Myocyte (in vitro differentiated cells): ENCODE data around the gene SPATA33. TPM values are rescaled to one million over a fixed set of nuclear protein-coding genes. Genes with fewer than 3 reads are reported as not detected.
"Not testable (repeated sequence)": the region's sequence is repeated elsewhere in the genome, so short reads cannot be mapped to it uniquely, and the experiment has no call there.

Source experiments
- DNase-seq: peaks from one replicate; pipeline ENCODE4 v3.0.0-alpha.2; 2012; ENCODE audit warnings: low read depth
- total RNA-seq: library from RNA; depleted of rRNA; stranded (reverse); fragments of >200 nt; gene quantifications from 2 replicates; pipeline ENCODE4 v1.2.3, GENCODE V29; 2014

The SPATA33 gene
- total RNA-seq, 1 donor from 2014 or later = 4.1 TPM

DNA sequence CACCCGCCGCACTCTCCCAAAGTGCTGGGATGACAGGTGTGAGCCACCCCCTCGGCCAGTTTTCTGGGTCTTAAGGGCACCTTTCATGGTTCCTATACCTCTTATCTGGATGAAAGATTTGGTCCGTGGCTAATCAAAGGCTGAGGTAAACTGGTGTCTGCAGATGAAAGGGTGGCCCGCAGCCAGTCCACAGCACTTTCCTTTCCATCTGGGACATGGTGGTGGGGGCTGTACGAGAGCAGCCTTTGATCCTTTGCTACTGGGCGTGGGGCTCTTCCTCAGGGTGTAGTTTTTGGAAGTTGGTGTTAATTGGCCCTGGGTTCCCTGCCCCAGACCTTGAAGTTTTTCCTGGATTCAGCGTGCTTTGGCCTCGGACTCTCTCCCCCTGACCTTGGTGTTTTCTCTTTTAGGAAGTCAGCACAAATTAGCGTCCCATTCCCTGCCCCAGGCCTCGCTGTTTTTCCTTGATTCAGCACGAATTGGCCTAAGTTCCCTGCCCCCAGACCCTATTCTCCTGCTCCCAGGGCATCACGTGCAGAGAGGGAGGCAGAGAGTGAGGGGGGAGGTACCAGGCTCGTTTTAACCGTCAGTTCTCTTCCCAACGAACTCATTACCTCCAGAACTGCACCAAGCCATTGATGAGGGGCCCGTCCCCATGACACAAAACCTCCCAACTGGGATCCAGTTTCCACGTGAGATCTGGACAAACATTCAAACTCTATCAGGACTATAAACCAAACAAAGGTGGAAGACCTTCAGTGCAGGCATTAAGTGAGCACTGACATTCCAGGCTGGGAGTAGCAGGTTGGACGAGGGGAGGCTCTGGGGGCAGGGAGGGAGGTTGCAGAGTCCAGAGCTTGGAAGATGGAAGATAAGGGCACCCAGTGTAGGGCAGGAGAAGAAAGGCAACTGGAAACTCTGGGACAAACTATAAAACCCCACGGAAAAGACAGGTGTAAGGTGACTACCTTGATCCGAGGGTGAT, 32.6 kb upstream of the SPATA33 start:
- DNase-seq = no peak

DNA sequence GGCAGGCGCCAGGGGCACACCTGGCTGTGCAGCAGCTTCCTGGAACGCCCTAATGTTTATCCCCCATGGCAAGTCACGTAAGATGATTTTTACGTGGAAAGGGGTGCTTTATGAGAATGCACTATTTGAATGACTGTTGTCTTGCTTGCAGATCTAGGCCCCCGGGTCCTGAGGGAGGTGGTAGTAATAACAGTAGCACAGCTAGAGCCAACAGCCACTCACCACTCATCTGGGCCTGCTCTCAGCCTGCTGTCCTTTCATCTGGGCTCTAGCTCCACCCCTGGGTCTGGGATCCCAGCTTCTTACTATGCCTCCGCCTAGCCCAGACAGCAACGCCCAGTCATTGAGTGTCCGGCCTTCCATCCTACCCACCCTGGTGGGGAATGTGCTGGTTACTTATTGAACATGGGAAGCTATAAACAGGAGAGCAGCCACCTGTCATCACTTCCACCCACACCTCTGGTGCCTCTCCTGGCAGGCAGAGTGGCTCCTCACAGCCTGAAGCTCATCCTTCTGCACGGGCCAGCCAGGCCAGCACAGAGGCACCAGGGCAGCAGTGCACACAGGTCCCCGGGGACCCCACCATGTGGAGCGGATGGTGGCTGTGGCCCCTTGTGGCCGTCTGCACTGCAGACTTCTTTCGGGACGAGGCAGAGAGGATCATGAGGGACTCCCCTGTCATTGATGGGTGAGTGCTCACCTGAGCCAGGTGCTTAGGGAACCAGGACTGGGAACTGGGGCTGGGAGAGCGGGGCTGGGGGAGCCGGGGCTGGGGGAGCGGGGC, 27.6 kb upstream of the SPATA33 start:
- no peak for DNase-seq

DNA sequence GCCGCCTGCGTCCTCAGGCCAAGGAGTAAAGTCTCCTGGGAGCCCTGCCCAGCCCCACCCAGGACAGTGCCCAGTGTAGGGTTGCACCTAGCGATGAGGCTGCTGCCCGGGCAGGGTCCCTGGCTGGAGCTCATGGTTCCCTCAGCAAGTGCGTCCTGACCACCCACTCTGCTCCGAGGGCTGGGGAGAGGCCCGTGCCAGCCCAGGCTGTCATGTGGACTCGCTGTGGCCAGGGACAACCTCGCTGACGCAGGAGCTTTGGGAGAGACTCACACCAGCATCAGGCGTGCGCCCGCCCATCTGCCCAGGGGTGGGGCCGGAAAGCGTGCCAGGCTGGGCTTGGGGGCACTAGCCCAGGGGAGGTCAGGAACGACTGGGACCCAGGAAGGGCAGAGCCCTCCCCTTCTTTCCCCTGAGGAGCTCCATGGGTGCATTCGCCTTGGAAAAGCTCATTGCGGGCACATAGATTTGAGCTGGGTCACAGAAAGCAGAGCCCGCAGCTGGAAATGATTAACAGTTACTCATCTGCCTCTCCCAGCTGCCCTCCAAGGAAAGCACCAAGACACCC, 24.5 kb upstream of the SPATA33 start:
- DNase-seq = peak; percentile 69

DNA sequence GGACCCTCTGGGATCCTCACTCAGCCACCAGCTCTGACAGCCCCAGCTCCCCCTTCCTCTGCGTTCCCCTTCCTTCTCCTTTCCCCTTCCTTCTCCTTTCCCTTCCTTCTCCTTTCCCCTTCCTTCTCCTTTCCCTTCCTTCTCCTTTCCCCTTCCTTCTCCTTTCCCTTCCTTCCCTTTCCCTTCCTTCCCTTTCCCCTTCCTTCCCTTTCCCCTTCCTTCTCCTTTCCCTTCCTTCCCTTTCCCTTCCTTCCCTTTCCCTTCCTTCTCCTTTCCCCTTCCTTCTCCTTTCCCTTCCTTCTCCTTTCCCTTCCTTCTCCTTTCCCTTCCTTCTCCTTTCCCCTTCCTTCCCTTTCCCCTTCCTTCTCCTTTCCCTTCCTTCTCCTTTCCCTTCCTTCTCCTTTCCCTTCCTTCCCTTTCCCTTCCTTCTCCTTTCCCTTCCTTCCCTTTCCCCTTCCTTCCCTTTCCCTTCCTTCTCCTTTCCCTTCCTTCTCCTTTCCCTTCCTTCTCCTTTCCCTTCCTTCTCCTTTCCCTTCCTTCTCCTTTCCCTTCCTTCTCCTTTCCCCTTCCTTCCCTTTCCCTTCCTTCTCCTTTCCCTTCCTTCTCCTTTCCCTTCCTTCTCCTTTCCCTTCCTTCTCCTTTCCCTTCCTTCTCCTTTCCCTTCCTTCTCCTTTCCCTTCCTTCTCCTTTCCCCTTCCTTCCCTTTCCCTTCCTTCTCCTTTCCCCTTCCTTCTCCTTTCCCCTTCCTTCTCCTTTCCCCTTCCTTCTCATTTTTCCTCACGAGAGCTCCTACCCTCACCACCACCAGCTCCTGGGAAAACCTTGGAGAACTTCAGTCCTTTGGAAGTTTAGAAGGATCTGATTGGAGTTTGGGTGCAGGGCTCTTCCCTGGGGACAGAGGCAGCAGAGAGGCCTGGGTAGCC, 22.9 kb upstream of the SPATA33 start:
- DNase-seq = not testable (repeated sequence)

DNA sequence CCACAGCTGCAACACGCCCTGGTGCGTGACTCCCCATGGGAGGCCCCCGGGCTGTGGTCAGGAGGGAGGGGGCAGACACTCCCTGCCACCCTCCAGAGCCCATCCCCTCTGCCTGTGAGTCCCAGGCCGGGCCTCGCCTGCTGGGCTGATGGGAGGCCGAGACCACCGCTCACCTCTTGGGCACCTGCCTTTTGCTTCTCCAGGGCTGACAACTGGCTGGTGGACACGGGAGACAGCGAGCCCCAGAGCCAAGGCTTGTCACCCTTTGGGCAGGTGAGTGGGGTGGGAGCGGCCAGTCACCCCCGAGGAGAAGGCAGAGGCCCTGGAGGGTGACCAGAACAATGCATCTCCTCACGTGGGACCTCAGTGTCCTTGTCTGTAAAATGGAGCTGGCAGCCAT, 21.0 kb upstream of the SPATA33 start:
- DNase-seq = no peak

DNA sequence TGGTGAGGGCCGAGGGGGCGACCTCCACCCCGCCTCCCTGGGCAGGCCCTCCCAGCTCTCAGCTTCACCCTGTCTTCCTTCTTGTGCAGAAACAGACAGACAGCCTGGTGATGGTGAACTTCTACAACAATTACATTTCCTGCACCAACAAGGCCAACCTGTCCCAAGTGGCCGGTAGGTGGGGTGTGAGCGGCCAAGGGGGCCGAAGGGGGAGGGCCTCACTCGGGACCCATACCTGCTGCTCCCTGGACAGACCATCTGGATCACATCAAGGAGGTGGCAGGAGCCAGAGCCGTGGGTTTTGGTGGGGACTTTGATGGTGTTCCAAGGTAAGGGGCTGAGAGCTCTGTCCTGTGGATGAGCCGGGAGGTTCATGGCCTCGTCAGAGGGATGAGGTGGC, 20.3 kb upstream of the SPATA33 start:
- no peak for DNase-seq

DNA sequence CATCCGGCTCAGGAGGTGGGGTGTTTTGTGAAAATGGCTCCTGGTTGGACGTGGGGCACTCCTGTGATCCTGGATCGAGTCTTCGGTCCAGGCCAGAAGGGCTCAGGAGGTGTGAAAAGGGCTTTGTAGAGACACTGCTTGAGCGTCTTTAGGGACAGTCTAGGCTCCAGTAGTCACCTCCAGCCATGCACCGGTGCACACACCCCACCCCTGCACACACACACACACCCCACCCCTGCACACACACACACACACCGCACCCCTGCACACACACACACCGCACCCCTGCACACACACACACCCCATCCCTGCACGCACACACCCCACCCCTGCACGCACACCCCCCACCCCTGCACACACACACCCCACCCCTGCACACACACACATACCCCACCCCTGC, 19.2 kb upstream of the SPATA33 start:
- DNase-seq = no peak

DNA sequence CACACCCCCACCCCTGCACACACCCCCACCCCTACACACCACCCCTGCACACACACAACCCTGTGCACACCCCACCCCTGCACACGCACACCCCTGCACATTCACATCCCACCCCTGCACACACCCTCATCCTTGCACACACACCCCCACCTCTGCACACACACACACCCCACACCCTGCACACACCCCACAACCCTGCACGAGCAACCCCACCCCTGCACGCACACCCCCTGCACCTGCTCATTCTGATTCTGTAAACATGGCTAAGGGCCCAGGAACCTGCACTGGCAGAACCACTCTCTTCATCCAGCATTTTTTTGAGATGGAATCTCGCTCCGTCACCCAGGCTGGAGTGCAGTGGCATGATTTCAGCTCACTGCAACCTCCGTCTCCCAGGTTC, 18.3 kb upstream of the SPATA33 start:
- no peak for DNase-seq

DNA sequence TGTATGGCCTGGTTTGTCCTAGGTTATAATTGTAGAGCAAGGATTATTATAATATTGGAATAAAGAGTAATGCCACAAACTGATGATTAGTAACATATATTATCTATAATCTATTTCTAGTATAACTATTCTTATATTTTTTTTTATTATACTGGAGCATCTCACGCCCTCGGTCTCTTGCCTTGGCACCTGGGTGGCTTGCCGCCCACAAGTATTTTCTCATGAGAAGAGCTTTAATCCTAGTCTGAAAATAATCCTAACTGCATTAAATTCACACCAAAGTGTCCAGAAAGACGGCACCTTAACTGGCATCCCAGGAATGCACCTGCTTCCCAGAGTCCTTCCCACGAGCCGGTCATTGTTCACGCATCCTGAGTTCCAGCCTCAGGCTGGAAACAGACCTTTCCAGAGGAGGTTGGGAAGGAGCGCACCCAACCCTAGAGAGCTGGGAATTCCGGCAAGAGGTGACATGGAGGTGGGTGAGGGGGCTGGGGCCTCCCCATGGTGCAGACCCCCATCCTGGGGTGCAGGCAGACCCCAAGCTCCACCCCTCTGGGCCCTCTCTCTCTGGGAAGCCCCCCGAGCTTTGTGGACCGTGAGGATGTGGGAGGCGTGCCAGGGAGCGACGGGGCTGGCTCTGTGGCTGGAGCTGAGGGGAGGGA, 16.0 kb upstream of the SPATA33 start:
- no peak for DNase-seq

DNA sequence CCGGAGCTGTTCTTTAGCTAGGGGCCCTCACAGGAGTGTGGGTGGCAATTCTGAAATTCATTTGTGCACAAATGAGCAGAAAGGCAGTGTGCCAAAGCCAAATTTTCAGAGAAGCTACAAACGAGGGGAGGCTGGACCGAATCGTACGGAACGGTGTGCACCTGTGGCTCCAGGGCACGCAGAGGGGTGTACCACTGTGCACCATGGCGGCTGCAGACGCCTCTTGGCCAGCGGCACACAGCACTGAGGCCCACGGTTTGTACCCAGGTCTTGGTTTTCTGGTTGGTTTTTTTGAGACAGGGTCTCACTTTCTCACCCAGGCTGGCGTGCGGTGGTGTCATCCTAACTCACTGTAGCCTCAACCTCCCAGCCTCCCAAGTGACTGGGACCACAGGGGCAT, 15.1 kb upstream of the SPATA33 start:
- no peak for DNase-seq

DNA sequence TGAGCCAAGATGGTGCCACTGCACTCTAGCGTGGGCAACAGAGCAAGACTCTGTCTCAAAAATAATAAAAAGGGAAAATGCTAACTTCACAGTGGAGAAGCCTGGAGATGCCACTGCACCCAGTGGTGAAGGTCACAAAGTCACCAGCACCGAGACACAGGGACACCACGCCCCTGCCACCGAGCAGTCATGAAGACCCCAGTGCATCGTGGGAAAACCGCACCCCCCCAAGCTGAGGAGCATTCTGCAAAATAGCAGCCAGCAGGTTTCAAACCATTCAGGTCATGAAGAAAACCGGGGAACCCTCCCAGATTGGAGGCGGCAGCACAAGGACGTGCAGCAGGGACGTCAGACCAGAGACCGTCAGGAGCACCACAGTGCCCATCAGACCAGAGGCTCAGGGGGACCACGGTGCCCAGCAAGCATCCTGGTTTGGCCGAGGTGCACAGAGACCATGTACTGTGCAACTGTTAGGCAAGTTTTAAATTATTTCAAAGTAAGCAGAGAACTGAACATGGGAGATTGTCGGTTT, 13.8 kb upstream of the SPATA33 start:
- no peak for DNase-seq

DNA sequence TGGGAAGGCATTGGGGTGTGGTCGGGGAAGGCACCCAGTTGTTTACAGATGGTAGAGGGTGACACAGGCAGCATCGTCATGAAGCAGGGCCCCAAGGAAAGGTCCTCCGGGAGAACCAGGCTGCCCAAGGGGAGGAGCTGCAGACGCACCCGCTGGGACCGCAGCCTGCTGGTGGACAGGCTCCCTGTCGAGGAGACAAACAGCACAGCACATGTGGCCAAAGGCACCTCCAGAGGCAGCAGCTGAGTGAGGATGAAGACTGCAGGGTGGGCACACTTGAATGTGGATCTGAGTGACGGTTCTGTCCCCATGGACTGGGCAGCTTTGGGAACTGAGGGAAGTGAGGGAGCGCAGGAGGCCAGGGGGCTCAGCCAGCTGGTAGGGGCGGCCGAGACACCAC, 12.5 kb upstream of the SPATA33 start:
- DNase-seq = no peak

DNA sequence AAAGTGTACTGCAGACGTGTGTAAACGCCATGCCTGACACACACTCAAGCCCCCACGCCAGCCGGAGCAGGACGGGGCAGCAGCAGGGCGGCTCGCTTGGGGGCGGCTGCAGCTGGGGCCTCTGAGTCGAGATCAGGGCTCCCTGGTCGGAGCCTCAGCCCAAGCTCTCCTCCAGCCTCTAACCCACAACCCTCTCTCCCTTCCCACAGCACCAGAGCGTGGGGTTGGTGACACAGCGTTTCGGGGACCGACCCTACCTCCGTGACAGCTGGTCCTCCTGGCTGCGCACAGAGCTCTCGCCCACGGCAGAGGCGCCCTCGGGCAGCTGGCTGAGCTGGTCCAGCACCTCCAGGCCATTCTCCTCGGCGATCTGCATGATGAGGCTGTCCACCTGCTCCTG, 11.4 kb upstream of the SPATA33 start:
- DNase-seq = no peak

DNA sequence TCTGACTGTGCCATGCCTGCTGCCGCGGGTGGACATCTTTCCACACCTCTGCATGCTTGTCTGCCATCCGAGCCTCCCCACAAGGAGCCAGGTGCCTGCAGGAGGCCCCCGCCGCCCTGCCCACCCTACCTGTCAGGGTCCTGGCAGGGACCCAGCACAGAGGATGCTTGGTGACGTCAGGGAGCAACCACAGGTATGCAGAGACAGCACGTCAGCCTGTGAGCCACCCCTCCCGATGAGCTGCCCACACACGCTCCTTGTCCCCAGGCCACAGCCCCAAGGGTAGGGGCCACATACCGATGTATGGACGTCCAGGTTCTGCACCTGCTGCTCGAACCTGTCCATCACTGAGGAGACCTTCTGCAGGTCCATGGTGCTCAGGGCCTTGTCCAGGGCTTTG, 10.7 kb upstream of the SPATA33 start:
- no peak for DNase-seq

DNA sequence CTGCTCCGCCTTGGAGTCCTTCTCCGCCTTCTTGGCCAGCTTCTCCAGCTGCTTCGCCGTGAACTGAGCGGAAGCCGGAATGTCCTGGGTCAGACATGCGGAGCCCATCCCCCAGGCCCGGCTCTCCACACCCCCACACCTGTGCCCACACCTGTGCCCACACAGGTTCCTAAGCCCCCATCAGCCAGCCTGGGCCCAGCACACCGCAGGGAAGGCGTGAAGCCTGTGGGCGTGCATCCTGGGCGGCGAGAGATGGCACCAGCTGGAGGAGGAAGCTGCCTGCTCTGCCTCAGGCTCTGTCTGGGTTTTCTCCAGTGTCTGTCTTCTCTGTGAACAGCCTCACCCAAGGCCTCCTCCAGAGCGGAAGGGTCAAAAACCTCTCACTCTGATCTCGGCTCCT, 6.1 kb upstream of the SPATA33 start:
- DNase-seq = no peak

DNA sequence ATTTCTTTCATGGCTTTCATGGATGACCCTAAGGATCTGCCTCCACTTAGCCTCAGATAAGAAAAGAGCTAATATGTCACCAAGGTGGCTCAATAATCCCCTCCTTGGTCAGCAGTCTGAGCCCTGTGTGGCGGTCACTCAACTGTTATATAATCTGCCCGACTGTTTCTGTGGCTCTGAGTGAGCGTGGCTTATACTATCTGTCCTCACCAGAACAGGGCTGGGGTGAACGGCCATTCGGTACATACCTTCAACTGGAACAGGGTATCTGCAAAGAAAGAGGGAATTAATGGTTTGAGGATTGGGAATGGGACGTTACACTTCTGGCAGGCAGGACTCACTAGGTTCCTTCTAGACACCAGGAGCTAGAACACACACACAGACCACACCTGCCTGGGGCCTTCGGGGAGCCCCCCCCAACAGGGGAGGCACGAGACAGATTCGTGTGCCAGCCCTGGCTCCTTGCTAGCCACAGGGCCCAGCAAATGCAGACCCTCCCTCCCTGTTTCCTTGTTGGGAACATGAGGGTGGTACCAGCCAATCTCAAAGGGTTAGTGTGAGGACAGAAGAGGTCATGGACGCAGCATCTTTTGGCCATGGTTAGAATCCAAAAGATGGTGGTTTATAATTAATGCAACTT, 3.9 kb upstream of the SPATA33 start:
- no peak for DNase-seq

DNA sequence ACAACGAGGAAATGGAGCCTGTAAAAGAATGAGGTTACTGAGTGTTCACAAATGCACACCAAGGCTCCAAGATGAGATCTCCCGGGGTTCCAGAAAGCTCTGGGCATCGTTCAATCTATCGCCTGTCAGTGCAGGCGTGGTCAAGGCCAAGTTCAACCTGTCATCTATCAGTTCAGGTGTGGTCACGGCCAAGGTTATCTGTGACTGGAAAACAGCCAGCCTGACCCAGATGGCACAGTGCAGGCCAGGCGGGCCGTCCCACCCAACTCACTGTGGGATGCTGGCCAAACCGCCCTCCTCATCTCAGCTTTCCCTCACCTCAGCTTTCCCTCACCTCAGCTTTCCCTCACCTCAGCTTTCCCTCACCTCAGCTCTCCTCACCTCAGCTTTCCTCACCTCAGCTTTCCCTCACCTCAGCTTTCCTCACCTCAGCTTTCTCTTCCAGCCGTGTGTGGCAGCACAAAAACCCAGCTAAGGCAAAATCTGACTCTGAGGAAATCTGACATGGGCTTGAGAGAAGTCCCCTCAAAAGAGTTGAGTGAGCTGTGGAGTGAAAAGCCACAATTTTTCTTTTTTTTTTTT, 2.5 kb upstream of the SPATA33 start:
- no peak for DNase-seq

DNA sequence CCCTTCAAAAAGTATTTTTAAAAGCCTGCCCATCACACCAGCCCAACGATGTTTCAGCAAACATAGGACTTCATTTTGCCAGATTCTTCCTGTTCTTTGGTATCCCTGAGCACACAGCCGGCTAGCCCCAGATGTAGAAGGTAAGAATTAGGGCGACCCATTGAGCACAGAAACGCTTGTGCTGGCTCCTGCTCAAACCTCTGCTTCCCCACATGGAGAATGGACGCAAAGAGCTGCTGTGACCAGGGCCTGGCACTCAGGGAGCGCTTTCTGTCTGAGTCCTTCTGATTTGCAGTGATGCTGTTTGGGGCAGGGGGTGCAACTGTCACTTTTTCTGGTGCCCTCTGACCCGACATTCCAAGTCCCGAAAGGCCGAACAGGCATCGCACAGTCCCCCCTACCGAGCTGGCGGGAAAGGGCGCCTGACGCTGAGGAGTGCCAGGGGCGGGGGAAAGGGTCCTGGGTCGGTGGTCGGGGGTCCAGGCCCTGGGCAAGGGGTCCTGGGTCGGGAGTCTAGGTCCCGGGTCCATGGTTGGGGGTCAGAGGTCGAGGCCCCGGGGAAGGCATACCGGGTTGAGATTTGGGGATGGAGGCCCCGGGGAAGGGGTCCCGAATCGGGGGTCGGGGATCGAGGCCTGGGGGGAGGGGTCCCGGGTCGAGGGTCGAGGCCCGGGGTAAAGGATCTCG, 1.1 kb upstream of the SPATA33 start:
- no peak for DNase-seq
